ENCODE measurements around the gene ADGRD1. TPM values are rescaled to one million over a fixed set of nuclear protein-coding genes. Genes with fewer than 3 reads are reported as not detected.

Gene ADGRD1
- total RNA-seq, 2 experiments from 2014 or later = 0.38 TPM; not detected in 1

DNA sequence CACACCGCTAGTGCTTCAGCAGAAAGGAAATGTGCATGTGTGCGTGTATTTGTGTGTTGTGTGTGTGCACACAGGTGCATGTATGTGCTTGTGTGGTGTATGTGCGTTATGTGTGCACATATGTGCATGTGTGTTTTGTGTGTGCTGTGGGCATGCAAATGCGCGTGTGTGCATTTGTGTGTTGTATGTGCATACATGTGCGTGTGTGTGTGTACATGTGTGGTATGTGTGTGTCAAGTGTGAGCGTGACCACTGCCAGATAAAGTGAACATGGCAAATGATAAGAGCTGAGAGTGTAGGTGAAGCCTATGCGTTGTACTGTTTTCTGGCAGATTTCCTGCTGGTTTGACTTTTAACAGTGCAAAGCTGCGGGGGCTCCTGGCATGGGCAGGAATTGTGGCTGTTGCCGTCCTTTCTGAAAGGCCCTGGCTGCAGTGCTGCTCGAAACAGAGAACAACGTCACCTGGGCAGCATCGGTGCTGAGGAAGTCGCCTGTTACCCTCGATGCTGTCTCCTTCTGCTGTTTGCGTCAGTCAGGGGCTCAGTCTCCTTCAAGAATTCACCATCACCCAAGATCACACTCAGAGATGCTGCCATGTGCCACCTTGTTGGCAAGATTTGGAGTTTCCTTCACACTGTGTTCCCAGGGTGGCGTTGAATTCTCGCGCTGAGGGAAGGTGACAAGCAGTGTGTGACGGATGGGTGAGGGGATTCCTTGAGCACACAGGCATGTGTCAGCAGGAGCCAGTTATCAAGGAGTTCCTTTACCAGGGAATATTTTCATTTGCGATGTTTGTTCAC lies 56.1 kb downstream of the ADGRD1 start:
- Mint-ChIP-seq H3K36me3 (no peaks in the 10 kb centered on the region), H3K27ac (no peak overlapping the region), H3K9me3 (no peaks in the 10 kb centered on the region), H3K4me1 (no peaks in the 10 kb centered on the region), H3K4me3 (no peak overlapping the region), H3K27me3 (no peaks in the 10 kb centered on the region)
- no peak for DNase-seq

DNA sequence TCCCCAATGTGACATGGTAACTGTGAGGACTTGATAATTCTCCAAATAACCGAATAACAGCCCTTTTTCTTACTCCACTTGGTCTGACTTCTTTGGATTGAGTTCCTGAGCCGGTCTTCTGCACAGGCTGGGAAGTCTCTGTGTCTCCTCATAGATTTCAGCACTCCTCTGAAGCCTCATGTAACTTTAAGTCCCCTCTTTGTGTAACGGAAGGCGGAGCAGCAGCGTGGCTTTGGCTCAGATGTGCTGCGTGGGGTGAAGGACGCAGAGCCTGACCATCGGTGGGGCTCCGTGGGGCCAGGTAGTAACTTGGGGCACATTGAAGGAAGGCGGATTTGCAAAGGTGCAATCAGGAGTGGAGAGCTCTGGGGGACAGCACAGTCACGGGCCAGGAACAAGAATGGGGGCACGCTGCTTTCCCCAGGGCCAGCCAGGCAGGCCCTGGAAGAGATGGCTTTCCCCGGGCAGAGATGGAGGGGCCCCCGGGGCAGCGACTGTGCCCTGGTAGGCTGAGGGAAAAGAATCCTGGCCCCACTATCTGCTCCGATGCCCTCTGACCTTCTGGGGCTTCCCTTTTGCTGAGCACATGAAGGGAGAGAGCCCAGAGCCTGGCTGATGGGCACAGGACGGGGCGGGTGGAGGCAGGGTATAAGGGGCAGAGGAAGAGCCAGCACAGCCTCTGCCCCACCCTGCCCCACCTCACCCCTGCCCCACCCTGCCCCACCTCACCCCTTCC lies 56.9 kb downstream of the ADGRD1 start:
- H3K4me1 Mint-ChIP-seq = no peaks in the 10 kb centered on the region
- H3K27ac Mint-ChIP-seq = no peak overlapping the region

DNA sequence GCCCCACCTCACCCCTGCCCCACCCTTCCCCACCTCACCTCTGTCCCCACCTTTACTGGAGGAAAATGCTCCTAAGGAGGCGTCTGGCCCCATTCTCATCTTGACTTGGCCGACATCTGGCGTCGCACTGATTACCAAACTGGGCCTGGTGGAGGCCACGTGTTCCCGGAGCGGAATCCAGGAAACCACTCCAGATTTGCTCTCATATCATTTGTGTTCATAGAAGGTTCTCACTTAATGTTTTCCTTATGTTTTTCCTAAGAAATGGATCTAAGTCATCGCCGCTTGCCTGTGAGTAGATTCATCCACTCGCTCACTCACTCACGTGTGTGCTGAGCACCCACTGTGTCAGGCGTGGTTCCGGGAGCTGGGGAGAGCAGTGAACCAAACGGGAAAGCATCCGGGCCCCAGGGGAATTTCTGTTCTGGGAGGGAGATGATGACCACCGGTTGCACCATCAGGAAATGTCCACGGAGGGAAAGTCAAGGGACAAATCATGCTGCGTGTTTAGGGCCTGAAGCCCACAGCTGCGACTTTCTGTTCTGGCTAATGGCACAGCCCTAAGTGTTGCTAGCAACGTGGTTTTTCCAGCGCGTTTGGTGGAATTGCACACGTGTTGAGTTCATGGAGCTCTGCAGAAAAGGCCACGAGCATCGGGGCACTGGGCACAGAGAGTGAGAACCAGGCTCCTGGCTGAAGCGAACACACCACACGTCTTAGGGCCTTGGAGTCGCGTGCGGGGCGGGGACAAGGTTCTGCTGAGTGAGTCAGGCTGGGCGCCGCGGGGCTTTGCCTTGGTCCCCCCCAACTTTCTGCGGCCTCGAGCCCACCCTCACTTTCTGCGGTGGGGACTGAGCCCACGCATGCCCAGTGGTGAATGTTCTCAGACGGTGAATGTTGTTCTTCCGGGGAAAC lies 57.7 kb downstream of the ADGRD1 start:
- Mint-ChIP-seq H3K27ac (no peak overlapping the region), H3K9me3 (no peaks in the 10 kb centered on the region), H3K4me3 (no peak overlapping the region), H3K27me3 (no peaks in the 10 kb centered on the region), H3K36me3 (no peaks in the 10 kb centered on the region), H3K4me1 (no peaks in the 10 kb centered on the region)
- no peak for DNase-seq

More for the DNA sequence above, 56.9 kb downstream of the ADGRD1 start:
- H3K27me3 Mint-ChIP-seq = no peaks in the 10 kb centered on the region
- H3K4me3 Mint-ChIP-seq = no peak overlapping the region
- no peaks in the 10 kb centered on the region for H3K36me3 Mint-ChIP-seq
- no peaks in the 10 kb centered on the region for H3K9me3 Mint-ChIP-seq
- no peak for DNase-seq

GRCh38 chr12:131012279-131013069 lies 58.8 kb downstream of the ADGRD1 start:
- H3K4me1 Mint-ChIP-seq = no peaks in the 10 kb centered on the region
- no peak overlapping the region for H3K4me3 Mint-ChIP-seq

GRCh38 chr12:131013118-131013517 lies 59.4 kb downstream of the ADGRD1 start:
- Mint-ChIP-seq H3K36me3 (no peaks in the 10 kb centered on the region), H3K4me1 (no peaks in the 10 kb centered on the region), H3K9me3 (no peaks in the 10 kb centered on the region), H3K27ac (no peak overlapping the region), H3K27me3 (no peaks in the 10 kb centered on the region), H3K4me3 (no peak overlapping the region)
- no peak for DNase-seq

More at GRCh38 chr12:131012279-131013069, 58.8 kb downstream of the ADGRD1 start:
- H3K36me3 Mint-ChIP-seq = no peaks in the 10 kb centered on the region
- H3K27ac Mint-ChIP-seq = no peak overlapping the region
- DNase-seq = no peak
- no peaks in the 10 kb centered on the region for H3K9me3 Mint-ChIP-seq
- no peaks in the 10 kb centered on the region for H3K27me3 Mint-ChIP-seq

GRCh38 chr12:131014343-131014742 lies 60.6 kb downstream of the ADGRD1 start:
- no peak overlapping the region for H3K4me3 Mint-ChIP-seq
- H3K4me1 Mint-ChIP-seq = no peaks in the 10 kb centered on the region
- no peak for DNase-seq
- H3K27ac Mint-ChIP-seq = no peak overlapping the region
- no peaks in the 10 kb centered on the region for H3K9me3 Mint-ChIP-seq
- no peaks in the 10 kb centered on the region for H3K27me3 Mint-ChIP-seq
- H3K36me3 Mint-ChIP-seq = no peaks in the 10 kb centered on the region

DNA sequence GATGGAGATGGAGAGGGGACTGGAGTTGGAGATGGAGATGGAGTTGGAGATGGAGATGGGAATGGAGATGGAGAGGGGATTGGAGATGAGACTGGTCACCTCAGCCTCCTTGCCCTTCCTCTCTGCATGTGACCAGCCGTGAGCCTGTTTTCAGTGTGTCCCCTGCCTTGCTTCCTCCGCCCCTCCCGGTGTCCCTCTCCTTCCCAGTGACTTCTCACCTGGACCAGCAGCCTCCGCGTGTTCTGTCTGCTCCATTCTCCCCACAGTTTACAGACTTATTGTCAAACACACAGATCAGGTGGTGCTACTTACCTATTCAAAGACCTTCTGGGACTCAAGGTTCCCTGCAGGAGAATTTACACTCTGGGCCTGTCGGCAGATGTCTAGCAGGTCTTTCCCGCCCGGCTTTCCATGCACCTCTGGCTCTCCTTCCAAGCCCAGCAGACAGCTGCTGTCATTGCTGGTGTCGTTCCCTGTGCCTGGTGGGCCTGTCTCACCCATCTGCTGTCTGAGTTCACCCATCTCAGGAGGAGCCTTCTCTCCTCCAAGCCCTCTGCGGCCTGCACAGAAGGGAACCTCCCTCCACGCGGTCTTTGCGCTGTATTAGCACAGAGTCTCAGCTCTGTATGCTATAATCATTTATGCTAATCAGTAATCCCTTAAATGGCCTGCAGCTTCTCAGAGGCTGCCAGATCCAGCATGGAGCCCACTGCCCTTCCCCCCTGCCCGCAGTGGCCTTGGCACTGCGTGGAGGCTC lies 62.1 kb downstream of the ADGRD1 start:
- Mint-ChIP-seq H3K4me3 (no peak overlapping the region), H3K27me3 (no peaks in the 10 kb centered on the region), H3K36me3 (no peaks in the 10 kb centered on the region), H3K4me1 (no peaks in the 10 kb centered on the region), H3K9me3 (no peaks in the 10 kb centered on the region), H3K27ac (no peak overlapping the region)
- no peak for DNase-seq

DNA sequence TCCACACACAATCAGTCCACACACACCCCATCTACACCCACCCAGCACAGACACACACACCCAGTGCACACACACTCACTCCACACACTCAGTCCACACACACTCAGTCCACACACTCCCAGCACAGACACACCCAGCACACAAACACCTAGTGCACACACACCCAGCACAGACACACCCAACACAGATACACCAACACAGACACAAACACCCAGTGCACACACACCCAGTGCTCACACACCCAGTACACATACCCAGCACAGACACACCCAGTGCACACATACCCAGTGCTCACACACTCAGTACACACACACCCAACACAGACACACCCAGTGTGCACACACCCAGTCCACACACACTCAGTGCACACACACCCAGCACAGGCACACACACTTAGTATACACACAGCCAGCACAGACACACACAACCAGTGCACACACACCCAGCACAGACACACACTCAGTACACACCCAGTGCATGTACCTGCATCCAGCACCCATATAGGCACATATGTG lies 63.8 kb downstream of the ADGRD1 start:
- no peak overlapping the region for H3K27ac Mint-ChIP-seq
- no peaks in the 10 kb centered on the region for H3K9me3 Mint-ChIP-seq
- H3K4me3 Mint-ChIP-seq = no peak overlapping the region
- no peaks in the 10 kb centered on the region for H3K27me3 Mint-ChIP-seq
- DNase-seq = no peak
- H3K36me3 Mint-ChIP-seq = no peaks in the 10 kb centered on the region
- no peaks in the 10 kb centered on the region for H3K4me1 Mint-ChIP-seq

GRCh38 chr12:131018019-131018620 lies 64.4 kb downstream of the ADGRD1 start:
- H3K27me3 Mint-ChIP-seq = no peaks in the 10 kb centered on the region
- H3K36me3 Mint-ChIP-seq = no peaks in the 10 kb centered on the region
- H3K4me3 Mint-ChIP-seq = no peak overlapping the region
- no peak overlapping the region for H3K27ac Mint-ChIP-seq
- H3K9me3 Mint-ChIP-seq = no peaks in the 10 kb centered on the region
- H3K4me1 Mint-ChIP-seq = no peaks in the 10 kb centered on the region
- DNase-seq = no peak

DNA sequence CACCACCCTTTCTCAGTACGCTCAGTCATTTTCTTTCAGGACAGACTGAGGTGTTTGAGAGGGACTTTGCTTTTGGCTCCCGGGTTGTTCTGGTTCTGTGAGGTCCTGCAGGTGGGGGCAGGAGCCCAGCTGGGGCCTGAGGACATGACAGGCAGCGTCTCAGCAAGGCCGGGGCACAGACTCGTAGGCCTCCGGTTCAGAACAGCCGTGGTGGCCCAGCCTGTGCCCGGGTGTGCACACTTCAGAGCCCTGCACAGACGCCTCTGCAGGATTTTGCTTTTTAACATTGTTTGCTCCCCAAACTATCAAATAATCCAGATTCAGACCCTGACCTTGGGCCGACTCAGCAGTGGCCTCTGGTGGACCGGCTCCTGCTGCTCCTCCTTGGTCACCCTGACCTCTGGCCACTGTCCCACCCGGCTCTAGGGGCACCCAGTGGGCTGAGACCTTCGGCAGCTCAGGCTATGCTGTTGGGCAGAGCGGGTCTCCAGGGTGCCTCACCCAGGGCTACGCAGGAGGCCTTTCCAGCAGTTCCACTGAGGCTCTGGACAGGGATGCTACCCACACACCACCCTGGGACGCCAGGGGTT lies 65.2 kb downstream of the ADGRD1 start:
- Mint-ChIP-seq H3K36me3 (no peaks in the 10 kb centered on the region), H3K4me3 (no peak overlapping the region), H3K27me3 (no peaks in the 10 kb centered on the region), H3K9me3 (no peaks in the 10 kb centered on the region), H3K27ac (no peak overlapping the region), H3K4me1 (no peaks in the 10 kb centered on the region)
- no peak for DNase-seq

- Mint-ChIP-seq H3K27me3 (no peaks in the 10 kb centered on the region), H3K4me3 (no peak overlapping the region), H3K36me3 (no peaks in the 10 kb centered on the region), H3K4me1 (no peaks in the 10 kb centered on the region), H3K9me3 (no peaks in the 10 kb centered on the region), H3K27ac (no peak overlapping the region)
- no peak for DNase-seq
These were observed 66.8 kb downstream of the ADGRD1 start for GRCh38 chr12:131020326-131021153.

GRCh38 chr12:131021154-131021541 lies 67.4 kb downstream of the ADGRD1 start:
- Mint-ChIP-seq H3K9me3 (no peaks in the 10 kb centered on the region), H3K4me3 (no peak overlapping the region), H3K27ac (no peak overlapping the region), H3K27me3 (no peaks in the 10 kb centered on the region), H3K36me3 (no peaks in the 10 kb centered on the region), H3K4me1 (no peaks in the 10 kb centered on the region)
- DNase-seq = no peak

Data from activated naive CD8-positive, alpha-beta T cell treated with anti-CD3 and anti-CD28 coated beads for 36 hours (primary cell).